ENCODE measurements around the gene SPRN.
"Not testable (repeated sequence)": the region's sequence is repeated elsewhere in the genome, so short reads cannot be mapped to it uniquely, and the experiment has no call there.

SPRN gene

GRCh38 chr10:133439517-133440461 is 15.4 kb upstream of the SPRN start:
- no peak for DNase-seq (ENCODE audit: low spot score)

- peak; percentile 58 for DNase-seq (ENCODE audit: low spot score)
Measured at GRCh38 chr10:133438711-133439273, 14.4 kb upstream of the SPRN start.

- not testable (repeated sequence) for DNase-seq (ENCODE audit: low spot score)
Measured at GRCh38 chr10:133432789-133433188, 8.4 kb upstream of the SPRN start.

GRCh38 chr10:133431888-133432613 is 7.6 kb upstream of the SPRN start:
- DNase-seq (ENCODE audit: low spot score): not testable (repeated sequence)

GRCh38 chr10:133429571-133429970 is 5.1 kb upstream of the SPRN start:
- not testable (repeated sequence) for DNase-seq (ENCODE audit: low spot score)

- DNase-seq (ENCODE audit: low spot score): not testable (repeated sequence)
Measured at GRCh38 chr10:133424102-133424501, 323 bp downstream of the SPRN start.

GRCh38 chr10:133422807-133423771 is 1.3 kb downstream of the SPRN start:
- DNase-seq (ENCODE audit: low spot score): no peak

GRCh38 chr10:133422223-133422806 is 2.1 kb downstream of the SPRN start:
- no peak for DNase-seq (ENCODE audit: low spot score)

- DNase-seq (ENCODE audit: low spot score): peak; percentile 3
Measured at GRCh38 chr10:133421336-133422222, 2.8 kb downstream of the SPRN start.

- DNase-seq (ENCODE audit: low spot score): no peak
Measured at GRCh38 chr10:133420579-133420978, 3.8 kb downstream of the SPRN start.

- no peak for DNase-seq (ENCODE audit: low spot score)
Measured at GRCh38 chr10:133420028-133420427, 4.4 kb downstream of the SPRN start.

- no peak for DNase-seq (ENCODE audit: low spot score)
Measured at GRCh38 chr10:133419211-133419950, 5.0 kb downstream of the SPRN start.

GRCh38 chr10:133418289-133418993 is 6.0 kb downstream of the SPRN start:
- DNase-seq (ENCODE audit: low spot score): no peak

GRCh38 chr10:133415752-133416151 is 8.7 kb downstream of the SPRN start:
- no peak for DNase-seq (ENCODE audit: low spot score)

GRCh38 chr10:133414401-133414800 is 10.0 kb downstream of the SPRN start:
- not testable (repeated sequence) for DNase-seq (ENCODE audit: low spot score)

GRCh38 chr10:133412381-133412711 is 12.1 kb downstream of the SPRN start:
- DNase-seq (ENCODE audit: low spot score): no peak

GRCh38 chr10:133411523-133412380 is 12.7 kb downstream of the SPRN start:
- DNase-seq (ENCODE audit: low spot score): no peak
